Esophagus muscularis mucosa (tissue), 4 donors: ENCODE measurements around the gene CLEC4M.

Source experiments
- EP300 ChIP-seq: sonication (generic); formaldehyde crosslinking; IDR thresholded peaks from one replicate; pipeline ENCODE4 v1.6.1; 2017; ENCODE audit warnings: antibody characterized with exemption
- POLR2AphosphoS5 ChIP-seq, 2 donors: sonication (generic); formaldehyde crosslinking; IDR thresholded peaks; one replicate each; pipeline ENCODE4 v1.6.1; 2017; ENCODE audit warnings: antibody characterized with exemption in 2 of 2
- TF ChIP-seq, protein P1 (sequence below), 3 experiments: fragments of 200-600 bp in 2 of 3; fragments of 450-650 bp in 1 of 3; sonication (generic) in 2 of 3; IDR thresholded peaks; one replicate each; pipeline ENCODE4 v1.5.1; 2017 to 2019; ENCODE audit warnings: antibody characterized with exemption in 3 of 3, mild to moderate bottlenecking in 2 of 3, moderate library complexity in 1 of 3

GRCh38 chr19:7799640-7800355 lies 36.8 kb downstream of the CLEC4M start:
- TF ChIP-seq, protein P1, sequence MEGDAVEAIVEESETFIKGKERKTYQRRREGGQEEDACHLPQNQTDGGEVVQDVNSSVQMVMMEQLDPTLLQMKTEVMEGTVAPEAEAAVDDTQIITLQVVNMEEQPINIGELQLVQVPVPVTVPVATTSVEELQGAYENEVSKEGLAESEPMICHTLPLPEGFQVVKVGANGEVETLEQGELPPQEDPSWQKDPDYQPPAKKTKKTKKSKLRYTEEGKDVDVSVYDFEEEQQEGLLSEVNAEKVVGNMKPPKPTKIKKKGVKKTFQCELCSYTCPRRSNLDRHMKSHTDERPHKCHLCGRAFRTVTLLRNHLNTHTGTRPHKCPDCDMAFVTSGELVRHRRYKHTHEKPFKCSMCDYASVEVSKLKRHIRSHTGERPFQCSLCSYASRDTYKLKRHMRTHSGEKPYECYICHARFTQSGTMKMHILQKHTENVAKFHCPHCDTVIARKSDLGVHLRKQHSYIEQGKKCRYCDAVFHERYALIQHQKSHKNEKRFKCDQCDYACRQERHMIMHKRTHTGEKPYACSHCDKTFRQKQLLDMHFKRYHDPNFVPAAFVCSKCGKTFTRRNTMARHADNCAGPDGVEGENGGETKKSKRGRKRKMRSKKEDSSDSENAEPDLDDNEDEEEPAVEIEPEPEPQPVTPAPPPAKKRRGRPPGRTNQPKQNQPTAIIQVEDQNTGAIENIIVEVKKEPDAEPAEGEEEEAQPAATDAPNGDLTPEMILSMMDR (IDR thresholded peaks at IDR 0.05) = peak; percentile 47 to 84 (median 70)
- TF ChIP-seq EP300 (no peak), POLR2AphosphoS5 (IDR thresholded peaks at IDR 0.05) (no peak)
